HepG2 (cell line): ENCODE results near the gene NCBP2. TPM values are rescaled to one million over a fixed set of nuclear protein-coding genes. Genes with fewer than 3 reads are reported as not detected.

ENCODE experiments used
- HNF4A ChIP-seq: sonication (generic); formaldehyde crosslinking; IDR thresholded peaks from 2 replicates; pipeline ENCODE4 v1.4.0; 2020; ENCODE audit warnings: missing genetic modification reagents
- RBAK ChIP-seq: sonication (generic); formaldehyde crosslinking; IDR thresholded peaks from 2 replicates; pipeline ENCODE4 v1.5.1; 2020; ENCODE audit warnings: mild to moderate bottlenecking, missing genetic modification reagents
- TCF7L2 ChIP-seq: IDR thresholded peaks from 2 replicates; pipeline ENCODE4 v1.6.1; 2011; ENCODE audit warnings: mild to moderate bottlenecking, low read depth, low read length, moderate library complexity
- TEAD3 ChIP-seq: optimal IDR thresholded peaks from 2 replicates; pipeline ENCODE3; 2016; ENCODE audit warnings: borderline replicate concordance
- TRIM24 ChIP-seq: sonication (generic); formaldehyde crosslinking; IDR thresholded peaks from 2 replicates; pipeline ENCODE4 v1.8.0; 2022; ENCODE audit warnings: mild to moderate bottlenecking, missing genetic modification reagents
- ZMYM4 ChIP-seq: sonication (generic); formaldehyde crosslinking; IDR thresholded peaks from 2 replicates; pipeline ENCODE4 v1.8.1; 2023; ENCODE audit warnings: mild to moderate bottlenecking, missing genetic modification reagents
- ZNF331 ChIP-seq: sonication (generic); formaldehyde crosslinking; IDR thresholded peaks from 2 replicates; pipeline ENCODE4 v1.4.0; 2020; ENCODE audit warnings: missing genetic modification reagents
- polyA plus RNA-seq, 8 experiments: library from polyadenylated mRNA; depleted of rRNA in 3 of 8; stranded (reverse) in 7 of 8; unstranded in 1 of 8; fragments of >200 nt; fragmentation: Illumina TruSeq in 4 of 8; extraction: Trizol in 4 of 8; gene quantifications; 2 replicates each; pipeline versions ENCODE4 v1.2.1 to v1.2.3, GENCODE V29; 2011 to 2016; ENCODE audit warnings: low read depth in 4 of 8, missing spikeins in 1 of 8, mixed read lengths in 1 of 8; ENCODE audit not compliant: insufficient read depth in 1 of 8
- total RNA-seq, 5 experiments: library from RNA; depleted of rRNA; stranded (reverse); fragments of >200 nt; fragmentation: Illumina TruSeq; extraction: Trizol; gene quantifications; 2 replicates each; pipeline ENCODE4 v1.2.3, GENCODE V29; 2016; ENCODE audit warnings: low read depth in 1 of 5
- TF ChIP-seq, protein P1 (sequence below): sonication (generic); formaldehyde crosslinking; IDR thresholded peaks from 2 replicates; pipeline ENCODE4 v1.5.0; 2020; ENCODE audit warnings: mild to moderate bottlenecking, missing genetic modification reagents
- TF ChIP-seq, protein P2 (sequence below): sonication (generic); formaldehyde crosslinking; IDR thresholded peaks from 2 replicates; pipeline ENCODE4 v1.8.0; 2022; ENCODE audit warnings: mild to moderate bottlenecking, missing genetic modification reagents
- TF ChIP-seq, protein P3 (sequence below): sonication (generic); formaldehyde crosslinking; IDR thresholded peaks from 2 replicates; pipeline ENCODE4 v1.8.1; 2023; ENCODE audit warnings: missing genetic modification reagents, mild to moderate bottlenecking, borderline replicate concordance
- TF ChIP-seq, protein P4 (sequence below): IDR thresholded peaks from 2 replicates; pipeline ENCODE4 v1.6.1; 2016; ENCODE audit warnings: control low read depth
- TF ChIP-seq, protein P5 (sequence below), 2 experiments: sonication (generic) in 1 of 2; formaldehyde crosslinking in 1 of 2; IDR thresholded peaks; 2 replicates each; pipeline versions ENCODE4 v1.4.0 to v1.6.1; 2018 to 2020; ENCODE audit warnings: missing genetic modification reagents in 2 of 2, borderline replicate concordance in 1 of 2, low read depth in 1 of 2, mild to moderate bottlenecking in 1 of 2, missing biosample characterization in 1 of 2
- TF ChIP-seq, protein P6 (sequence below): sonication (generic); formaldehyde crosslinking; IDR thresholded peaks from 2 replicates; pipeline ENCODE4 v1.4.0; 2020; ENCODE audit warnings: low read depth, missing genetic modification reagents
- TF ChIP-seq, protein P7 (sequence below): sonication (generic); formaldehyde crosslinking; IDR thresholded peaks from 2 replicates; pipeline ENCODE4 v1.4.0; 2020; ENCODE audit warnings: mild to moderate bottlenecking, missing genetic modification reagents

Gene NCBP2
- total and polyA plus RNA-seq, 2 of the 13 experiments (the other 11 are each of a cell fraction or from before 2014, with no cell fraction given), result 58.7 to 95.5 TPM

DNA sequence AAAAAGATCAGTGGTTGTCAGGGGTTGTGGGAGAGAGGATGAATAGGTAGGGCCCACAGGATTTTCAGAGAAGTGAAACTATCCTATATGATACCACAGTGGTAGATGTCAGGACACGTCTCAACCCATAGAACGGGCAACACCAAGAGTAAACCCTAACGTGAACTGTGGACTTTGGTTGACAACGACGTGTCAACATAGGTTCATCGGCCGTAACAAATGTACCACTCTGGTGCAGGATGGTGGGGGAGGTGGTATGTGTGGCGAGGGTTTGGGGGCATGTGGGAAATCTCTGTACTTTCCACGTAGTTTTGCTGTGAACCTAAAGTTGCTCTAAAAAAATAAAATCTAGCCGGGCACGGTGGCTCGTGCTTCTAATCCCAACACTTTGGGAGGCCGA, 39.3 kb upstream of the NCBP2 start (continued):
- TF ChIP-seq, protein P1, sequence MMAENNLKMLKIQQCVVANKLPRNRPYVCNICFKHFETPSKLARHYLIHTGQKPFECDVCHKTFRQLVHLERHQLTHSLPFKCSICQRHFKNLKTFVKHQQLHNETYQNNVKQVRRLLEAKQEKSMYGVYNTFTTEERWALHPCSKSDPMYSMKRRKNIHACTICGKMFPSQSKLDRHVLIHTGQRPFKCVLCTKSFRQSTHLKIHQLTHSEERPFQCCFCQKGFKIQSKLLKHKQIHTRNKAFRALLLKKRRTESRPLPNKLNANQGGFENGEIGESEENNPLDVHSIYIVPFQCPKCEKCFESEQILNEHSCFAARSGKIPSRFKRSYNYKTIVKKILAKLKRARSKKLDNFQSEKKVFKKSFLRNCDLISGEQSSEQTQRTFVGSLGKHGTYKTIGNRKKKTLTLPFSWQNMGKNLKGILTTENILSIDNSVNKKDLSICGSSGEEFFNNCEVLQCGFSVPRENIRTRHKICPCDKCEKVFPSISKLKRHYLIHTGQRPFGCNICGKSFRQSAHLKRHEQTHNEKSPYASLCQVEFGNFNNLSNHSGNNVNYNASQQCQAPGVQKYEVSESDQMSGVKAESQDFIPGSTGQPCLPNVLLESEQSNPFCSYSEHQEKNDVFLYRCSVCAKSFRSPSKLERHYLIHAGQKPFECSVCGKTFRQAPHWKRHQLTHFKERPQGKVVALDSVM (CRISPR knock-in tag), result no peak
- TF ChIP-seq, protein P2, sequence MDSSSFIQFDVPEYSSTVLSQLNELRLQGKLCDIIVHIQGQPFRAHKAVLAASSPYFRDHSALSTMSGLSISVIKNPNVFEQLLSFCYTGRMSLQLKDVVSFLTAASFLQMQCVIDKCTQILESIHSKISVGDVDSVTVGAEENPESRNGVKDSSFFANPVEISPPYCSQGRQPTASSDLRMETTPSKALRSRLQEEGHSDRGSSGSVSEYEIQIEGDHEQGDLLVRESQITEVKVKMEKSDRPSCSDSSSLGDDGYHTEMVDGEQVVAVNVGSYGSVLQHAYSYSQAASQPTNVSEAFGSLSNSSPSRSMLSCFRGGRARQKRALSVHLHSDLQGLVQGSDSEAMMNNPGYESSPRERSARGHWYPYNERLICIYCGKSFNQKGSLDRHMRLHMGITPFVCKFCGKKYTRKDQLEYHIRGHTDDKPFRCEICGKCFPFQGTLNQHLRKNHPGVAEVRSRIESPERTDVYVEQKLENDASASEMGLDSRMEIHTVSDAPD (CRISPR knock-in tag), result 0 out of 2 replicates have a peak, but pooled peaks have one; percentile 65
- TF ChIP-seq RBAK (CRISPR knock-in tag), result peak; percentile 64; the same call in 1 of the 2 replicates
- TF ChIP-seq, protein P3, sequence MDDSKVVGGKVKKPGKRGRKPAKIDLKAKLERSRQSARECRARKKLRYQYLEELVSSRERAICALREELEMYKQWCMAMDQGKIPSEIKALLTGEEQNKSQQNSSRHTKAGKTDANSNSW (CRISPR knock-in tag), result no peak
- TF ChIP-seq, protein P4, sequence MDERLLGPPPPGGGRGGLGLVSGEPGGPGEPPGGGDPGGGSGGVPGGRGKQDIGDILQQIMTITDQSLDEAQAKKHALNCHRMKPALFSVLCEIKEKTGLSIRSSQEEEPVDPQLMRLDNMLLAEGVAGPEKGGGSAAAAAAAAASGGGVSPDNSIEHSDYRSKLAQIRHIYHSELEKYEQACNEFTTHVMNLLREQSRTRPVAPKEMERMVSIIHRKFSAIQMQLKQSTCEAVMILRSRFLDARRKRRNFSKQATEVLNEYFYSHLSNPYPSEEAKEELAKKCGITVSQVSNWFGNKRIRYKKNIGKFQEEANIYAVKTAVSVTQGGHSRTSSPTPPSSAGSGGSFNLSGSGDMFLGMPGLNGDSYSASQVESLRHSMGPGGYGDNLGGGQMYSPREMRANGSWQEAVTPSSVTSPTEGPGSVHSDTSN (CRISPR knock-in tag), result 0 out of 2 replicates have a peak, but pooled peaks have one; percentile 31
- TF ChIP-seq TRIM24, result no peak
- TF ChIP-seq, protein P5, sequence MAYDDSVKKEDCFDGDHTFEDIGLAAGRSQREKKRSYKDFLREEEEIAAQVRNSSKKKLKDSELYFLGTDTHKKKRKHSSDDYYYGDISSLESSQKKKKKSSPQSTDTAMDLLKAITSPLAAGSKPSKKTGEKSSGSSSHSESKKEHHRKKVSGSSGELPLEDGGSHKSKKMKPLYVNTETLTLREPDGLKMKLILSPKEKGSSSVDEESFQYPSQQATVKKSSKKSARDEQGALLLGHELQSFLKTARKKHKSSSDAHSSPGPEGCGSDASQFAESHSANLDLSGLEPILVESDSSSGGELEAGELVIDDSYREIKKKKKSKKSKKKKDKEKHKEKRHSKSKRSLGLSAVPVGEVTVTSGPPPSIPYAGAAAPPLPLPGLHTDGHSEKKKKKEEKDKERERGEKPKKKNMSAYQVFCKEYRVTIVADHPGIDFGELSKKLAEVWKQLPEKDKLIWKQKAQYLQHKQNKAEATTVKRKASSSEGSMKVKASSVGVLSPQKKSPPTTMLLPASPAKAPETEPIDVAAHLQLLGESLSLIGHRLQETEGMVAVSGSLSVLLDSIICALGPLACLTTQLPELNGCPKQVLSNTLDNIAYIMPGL (CRISPR knock-in tag; IDR thresholded peaks at IDR 0.05; ENCODE audit: borderline replicate concordance in 1 of 2, low read depth in 1 of 2), result 0 out of 4 replicates have a peak, but pooled peaks of 1 of the 2 experiments have one; percentile 35
- TF ChIP-seq, protein P6, sequence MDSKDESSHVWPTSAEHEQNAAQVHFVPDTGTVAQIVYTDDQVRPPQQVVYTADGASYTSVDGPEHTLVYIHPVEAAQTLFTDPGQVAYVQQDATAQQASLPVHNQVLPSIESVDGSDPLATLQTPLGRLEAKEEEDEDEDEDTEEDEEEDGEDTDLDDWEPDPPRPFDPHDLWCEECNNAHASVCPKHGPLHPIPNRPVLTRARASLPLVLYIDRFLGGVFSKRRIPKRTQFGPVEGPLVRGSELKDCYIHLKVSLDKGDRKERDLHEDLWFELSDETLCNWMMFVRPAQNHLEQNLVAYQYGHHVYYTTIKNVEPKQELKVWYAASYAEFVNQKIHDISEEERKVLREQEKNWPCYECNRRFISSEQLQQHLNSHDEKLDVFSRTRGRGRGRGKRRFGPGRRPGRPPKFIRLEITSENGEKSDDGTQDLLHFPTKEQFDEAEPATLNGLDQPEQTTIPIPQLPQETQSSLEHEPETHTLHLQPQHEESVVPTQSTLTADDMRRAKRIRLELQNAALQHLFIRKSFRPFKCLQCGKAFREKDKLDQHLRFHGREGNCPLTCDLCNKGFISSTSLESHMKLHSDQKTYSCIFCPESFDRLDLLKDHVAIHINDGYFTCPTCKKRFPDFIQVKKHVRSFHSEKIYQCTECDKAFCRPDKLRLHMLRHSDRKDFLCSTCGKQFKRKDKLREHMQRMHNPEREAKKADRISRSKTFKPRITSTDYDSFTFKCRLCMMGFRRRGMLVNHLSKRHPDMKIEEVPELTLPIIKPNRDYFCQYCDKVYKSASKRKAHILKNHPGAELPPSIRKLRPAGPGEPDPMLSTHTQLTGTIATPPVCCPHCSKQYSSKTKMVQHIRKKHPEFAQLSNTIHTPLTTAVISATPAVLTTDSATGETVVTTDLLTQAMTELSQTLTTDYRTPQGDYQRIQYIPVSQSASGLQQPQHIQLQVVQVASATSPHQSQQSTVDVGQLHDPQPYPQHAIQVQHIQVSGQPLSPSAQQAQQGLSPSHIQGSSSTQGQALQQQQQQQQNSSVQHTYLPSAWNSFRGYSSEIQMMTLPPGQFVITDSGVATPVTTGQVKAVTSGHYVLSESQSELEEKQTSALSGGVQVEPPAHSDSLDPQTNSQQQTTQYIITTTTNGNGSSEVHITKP, result peak; percentile 73; the same call in 1 of the 2 replicates
- TF ChIP-seq TCF7L2, result no peak
- TF ChIP-seq, protein P7, sequence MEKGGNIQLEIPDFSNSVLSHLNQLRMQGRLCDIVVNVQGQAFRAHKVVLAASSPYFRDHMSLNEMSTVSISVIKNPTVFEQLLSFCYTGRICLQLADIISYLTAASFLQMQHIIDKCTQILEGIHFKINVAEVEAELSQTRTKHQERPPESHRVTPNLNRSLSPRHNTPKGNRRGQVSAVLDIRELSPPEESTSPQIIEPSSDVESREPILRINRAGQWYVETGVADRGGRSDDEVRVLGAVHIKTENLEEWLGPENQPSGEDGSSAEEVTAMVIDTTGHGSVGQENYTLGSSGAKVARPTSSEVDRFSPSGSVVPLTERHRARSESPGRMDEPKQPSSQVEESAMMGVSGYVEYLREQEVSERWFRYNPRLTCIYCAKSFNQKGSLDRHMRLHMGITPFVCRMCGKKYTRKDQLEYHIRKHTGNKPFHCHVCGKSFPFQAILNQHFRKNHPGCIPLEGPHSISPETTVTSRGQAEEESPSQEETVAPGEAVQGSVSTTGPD (CRISPR knock-in tag), result peak; percentile 53
- peak; percentile 96 for TF ChIP-seq HNF4A (CRISPR knock-in tag)
- peak; percentile 83 for TF ChIP-seq TEAD3 (CRISPR knock-in tag)
- peak; percentile 88 for TF ChIP-seq ZMYM4 (CRISPR knock-in tag)
- peak; percentile 90 for TF ChIP-seq ZNF331 (CRISPR knock-in tag)
